ENCODE data around the gene MYL7. TPM values are rescaled to one million over a fixed set of nuclear protein-coding genes. Genes with fewer than 3 reads are reported as not detected.

MYL7 gene
- total RNA-seq, 2 experiments from 2014 or later = not detected

DNA sequence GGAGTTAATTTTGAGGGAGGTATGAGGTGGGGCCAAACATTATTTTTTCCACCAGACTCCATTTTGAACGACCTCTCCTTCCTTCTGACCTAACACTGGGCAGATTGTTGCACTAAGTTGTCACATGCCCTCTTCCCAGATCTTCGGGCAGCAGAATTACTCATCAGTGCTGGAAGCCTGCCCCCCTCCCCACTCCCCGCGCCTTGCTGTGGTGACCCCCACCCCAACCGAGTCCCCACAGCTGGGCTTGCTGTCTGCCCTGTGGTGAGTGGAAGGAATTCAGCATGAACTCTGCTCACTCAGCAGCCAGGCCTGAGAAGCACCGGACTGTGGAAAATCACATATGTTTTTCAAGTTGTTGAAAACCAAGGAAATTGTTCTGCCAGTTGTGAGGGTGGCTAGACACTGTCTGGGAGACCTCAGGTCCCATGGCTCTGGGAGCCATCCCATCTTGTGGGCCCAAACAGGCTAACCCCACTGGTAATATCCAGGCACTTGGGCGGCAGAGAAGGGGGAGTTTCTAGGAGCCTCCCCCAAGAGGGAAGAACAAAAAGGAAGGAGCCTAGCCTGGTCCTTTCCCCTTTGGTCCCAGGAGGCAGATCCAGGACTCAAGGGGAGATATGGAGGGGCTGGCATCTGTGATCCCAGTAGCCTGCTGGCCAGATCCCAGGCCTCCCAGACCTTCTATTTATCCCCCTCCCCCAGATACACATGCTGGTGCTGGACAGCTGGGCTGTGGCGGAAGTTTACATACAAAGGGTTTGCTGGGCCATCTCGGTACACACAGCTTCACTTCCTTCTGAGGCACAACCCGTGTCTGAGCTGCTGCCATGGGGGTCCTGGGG is 40.5 kb downstream of the MYL7 start:
- Mint-ChIP-seq H3K4me1 (peaks cover 31% of the 10 kb centered on the region), H3K36me3 (ENCODE audit: low read depth) (no peaks in the 10 kb centered on the region), H3K27me3 (peaks cover 20% of the 10 kb centered on the region), H3K9me3 (no peaks in the 10 kb centered on the region), H3K27ac (no peak overlapping the region), H3K4me3 (no peak overlapping the region)
- ChIA-PET CTCF (interaction anchor here (1.3 to 2.0 kb wide), 2 partner anchors 8 to 11 kb away, joined by 4 to 6 read pairs; no protein-coding TSS in a partner anchor), POLR2A (no interaction called here)
- DNase-seq = no peak

DNA sequence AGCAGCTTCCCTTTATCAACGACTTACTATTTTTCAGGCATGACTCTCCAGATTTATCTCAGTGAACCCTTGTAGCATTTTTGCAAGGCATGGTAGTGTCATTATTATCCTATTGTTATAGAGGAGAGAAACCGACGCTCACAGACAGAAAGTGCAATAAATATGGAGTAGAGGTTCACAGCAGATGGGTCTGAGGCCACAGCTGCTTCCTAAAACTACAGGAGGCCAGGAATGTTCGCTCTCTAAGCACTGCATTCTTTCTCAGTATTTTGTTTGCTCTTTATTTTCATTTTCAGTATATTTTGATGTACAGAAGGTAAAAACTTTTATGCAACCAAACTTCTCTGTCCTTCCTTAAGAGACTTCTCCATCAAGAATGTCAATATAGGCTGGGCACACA is 41.5 kb downstream of the MYL7 start:
- Mint-ChIP-seq H3K4me3 (no peak overlapping the region), H3K27me3 (peaks cover 15% of the 10 kb centered on the region), H3K27ac (no peak overlapping the region), H3K4me1 (peaks cover 23% of the 10 kb centered on the region), H3K9me3 (no peaks in the 10 kb centered on the region), H3K36me3 (ENCODE audit: low read depth) (no peaks in the 10 kb centered on the region)
- no peak for DNase-seq
- ChIA-PET POLR2A (no interaction called here), CTCF (interaction anchor here (3.3 kb wide), 1 partner anchor 12 kb away, joined by 16 read pairs; no protein-coding TSS in a partner anchor)

DNA sequence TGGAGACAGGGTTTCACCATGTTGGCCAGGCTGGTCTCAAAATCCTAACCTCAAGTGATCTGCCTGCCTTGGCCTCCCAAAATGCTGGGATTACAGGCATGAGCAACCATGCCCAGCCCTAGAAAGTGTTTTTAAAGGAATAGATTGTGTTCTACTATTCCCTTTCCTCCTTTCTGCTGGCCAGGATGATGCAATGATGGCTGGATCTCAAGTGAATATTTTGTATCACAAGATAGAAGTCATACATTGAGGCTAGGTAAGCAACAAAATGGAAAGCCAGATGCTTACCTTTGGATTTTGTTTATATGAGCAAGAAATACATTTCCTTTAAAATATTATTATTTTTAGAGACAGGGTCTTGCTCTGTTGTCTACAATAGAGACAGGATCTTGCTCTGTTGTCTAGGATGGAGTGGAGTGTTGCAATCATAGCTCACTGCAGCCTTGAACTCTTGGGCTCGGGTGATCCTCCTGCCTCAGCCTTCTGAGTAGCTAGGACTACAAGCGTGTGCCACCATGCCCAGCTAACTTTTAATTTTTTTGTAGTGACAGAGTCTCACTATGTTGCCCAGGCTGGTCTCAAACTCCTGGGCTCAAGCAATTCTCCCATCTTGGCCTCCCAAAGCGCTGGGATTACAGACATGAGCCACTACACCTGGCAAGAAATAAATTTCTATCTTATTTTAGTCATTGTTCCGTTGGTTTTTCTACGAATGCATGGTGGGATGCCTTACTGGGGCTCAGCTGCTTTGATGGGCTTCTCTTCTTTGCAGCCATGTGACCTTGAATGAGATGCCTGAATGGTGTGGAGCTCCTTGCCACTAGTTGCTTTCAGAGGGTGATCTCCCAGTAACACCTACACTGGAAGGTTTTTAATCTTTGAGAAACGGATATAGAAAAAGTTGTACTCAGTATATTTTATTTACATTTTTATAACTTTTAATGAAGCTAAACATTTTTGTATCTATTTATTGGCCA is 42.8 kb downstream of the MYL7 start:
- Mint-ChIP-seq H3K9me3 (no peaks in the 10 kb centered on the region), H3K27me3 (peaks cover 12% of the 10 kb centered on the region), H3K36me3 (ENCODE audit: low read depth) (no peaks in the 10 kb centered on the region), H3K4me1 (peaks cover 23% of the 10 kb centered on the region), H3K27ac (no peak overlapping the region), H3K4me3 (no peak overlapping the region)
- CTCF ChIA-PET = interaction anchor here (0.7 to 3.3 kb wide), 7 partner anchors 11 to 875 kb away, joined by 3 to 16 read pairs (median 3); partner anchors contain the start of gene POLD2
- no peak for DNase-seq
- POLR2A ChIA-PET = interaction anchor here (0.7 kb wide), 1 partner anchor 102 kb away, joined by 3 read pairs; no protein-coding TSS in a partner anchor

DNA sequence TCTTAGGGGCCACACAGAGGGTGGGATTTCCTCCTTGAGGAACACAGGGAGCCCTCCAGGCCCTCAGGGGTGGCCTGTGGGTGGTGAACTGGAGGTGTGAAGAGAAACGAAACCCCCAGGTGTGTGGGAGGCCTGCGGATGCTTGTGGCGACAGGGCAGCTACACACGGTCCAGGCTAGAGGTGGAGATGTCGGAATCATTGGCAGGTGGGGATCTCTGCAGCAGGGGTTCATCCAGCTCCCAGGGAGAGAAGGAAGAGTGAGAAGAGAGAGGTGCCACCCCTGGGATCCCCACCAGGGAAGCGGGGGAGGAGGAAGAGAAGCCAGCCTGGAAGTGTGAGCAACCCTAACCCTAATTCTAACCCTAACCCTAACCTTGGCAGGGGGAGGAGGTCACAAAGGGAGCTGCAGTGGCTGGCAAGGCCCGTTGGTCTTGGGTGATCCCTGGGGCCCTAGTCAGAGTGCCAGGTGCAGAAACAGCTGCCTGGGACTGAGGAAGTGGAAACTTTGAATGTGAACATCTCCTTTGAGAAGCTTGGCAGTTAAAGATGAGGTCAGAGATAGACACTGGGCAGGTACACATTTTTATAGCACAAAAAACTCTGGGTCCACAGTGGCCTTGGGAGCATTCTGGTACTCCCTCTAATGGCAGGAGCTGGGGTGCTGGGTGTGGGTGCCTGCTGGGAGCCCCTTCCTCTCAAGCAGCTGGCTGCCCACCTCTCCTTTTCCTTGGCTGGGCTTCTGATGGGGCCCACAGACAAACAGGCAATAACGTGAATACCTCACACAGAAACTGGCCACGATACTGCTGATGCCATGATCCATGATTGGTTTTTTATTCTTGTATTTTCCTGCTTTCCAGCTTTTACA is 43.8 kb downstream of the MYL7 start:
- H3K36me3 Mint-ChIP-seq (ENCODE audit: low read depth) = no peaks in the 10 kb centered on the region
- peaks cover 23% of the 10 kb centered on the region for H3K4me1 Mint-ChIP-seq
- no peak overlapping the region for H3K4me3 Mint-ChIP-seq
- H3K27me3 Mint-ChIP-seq = peaks cover 5% of the 10 kb centered on the region
- H3K27ac Mint-ChIP-seq = peak overlapping the region; percentile 63
- no peaks in the 10 kb centered on the region for H3K9me3 Mint-ChIP-seq
- ChIA-PET POLR2A (interaction anchor here (0.7 kb wide), 1 partner anchor 103 kb away, joined by 3 read pairs; no protein-coding TSS in a partner anchor), CTCF (interaction anchor here (1.3 to 3.3 kb wide), 5 partner anchors 9 to 26 kb away, joined by 3 to 16 read pairs (median 10); partner anchors contain the start of gene POLD2)
- DNase-seq = no peak

DNA sequence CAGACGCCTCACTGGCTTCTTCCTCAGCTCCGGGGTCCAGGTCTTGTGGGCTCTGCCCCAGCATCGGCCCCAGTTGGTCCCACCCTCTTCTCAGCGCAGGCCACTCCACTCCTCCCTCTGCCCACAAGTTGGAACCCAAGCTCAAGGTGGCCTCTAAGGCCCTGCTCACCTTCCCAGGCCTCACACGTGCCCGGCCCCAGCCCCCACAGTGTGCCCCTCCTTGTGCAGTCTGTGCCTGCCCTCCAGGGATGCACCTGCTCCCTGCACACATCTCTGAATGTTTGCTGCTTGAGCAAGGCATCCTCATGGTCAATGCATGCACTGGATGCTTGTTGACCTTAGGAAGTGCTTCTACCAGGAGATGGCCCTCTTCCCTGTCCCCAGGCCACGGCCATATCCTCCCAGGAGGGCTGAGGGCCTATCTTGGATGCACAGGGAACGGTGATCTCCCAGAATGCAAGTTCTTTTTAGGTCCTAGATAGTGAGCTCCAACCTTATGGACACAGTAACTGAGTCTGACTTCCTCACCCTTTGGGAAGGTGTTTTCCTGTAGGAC is 44.7 kb downstream of the MYL7 start:
- CTCF ChIA-PET = interaction anchor here (0.7 to 3.3 kb wide), 5 partner anchors 9 to 27 kb away, joined by 4 to 16 read pairs (median 10); partner anchors contain the start of gene POLD2
- Mint-ChIP-seq H3K4me1 (peaks cover 23% of the 10 kb centered on the region), H3K27me3 (peaks cover 2% of the 10 kb centered on the region), H3K27ac (peak overlapping the region; percentile 37), H3K36me3 (ENCODE audit: low read depth) (no peaks in the 10 kb centered on the region), H3K9me3 (no peaks in the 10 kb centered on the region), H3K4me3 (no peak overlapping the region)
- POLR2A ChIA-PET = no interaction called here
- DNase-seq = no peak

DNA sequence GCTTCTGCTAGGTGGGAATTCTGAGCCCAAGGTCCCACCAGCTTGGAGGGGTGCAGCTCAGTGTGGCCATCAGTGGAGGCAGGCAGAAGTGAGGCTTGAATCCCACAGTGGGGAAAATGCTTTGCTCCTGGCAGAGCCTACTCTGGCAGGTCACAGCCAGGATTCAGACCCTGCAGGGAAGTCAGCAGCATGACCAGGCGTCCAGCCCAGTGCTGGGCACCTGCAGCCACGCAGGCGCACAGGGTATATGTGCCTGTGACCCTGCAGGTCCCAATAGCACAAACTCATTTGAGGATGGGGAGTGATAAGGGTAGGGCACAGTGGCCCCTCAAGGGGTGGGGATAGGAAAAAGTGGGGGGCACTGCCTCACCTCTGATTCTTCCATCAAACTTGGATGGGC is 45.4 kb downstream of the MYL7 start:
- H3K9me3 Mint-ChIP-seq = no peaks in the 10 kb centered on the region
- peaks cover 23% of the 10 kb centered on the region for H3K4me1 Mint-ChIP-seq
- H3K27me3 Mint-ChIP-seq = peaks cover 2% of the 10 kb centered on the region
- ChIA-PET POLR2A (no interaction called here), CTCF (no interaction called here)
- no peak overlapping the region for H3K27ac Mint-ChIP-seq
- no peak overlapping the region for H3K4me3 Mint-ChIP-seq
- no peak for DNase-seq
- no peaks in the 10 kb centered on the region for H3K36me3 Mint-ChIP-seq (ENCODE audit: low read depth)

DNA sequence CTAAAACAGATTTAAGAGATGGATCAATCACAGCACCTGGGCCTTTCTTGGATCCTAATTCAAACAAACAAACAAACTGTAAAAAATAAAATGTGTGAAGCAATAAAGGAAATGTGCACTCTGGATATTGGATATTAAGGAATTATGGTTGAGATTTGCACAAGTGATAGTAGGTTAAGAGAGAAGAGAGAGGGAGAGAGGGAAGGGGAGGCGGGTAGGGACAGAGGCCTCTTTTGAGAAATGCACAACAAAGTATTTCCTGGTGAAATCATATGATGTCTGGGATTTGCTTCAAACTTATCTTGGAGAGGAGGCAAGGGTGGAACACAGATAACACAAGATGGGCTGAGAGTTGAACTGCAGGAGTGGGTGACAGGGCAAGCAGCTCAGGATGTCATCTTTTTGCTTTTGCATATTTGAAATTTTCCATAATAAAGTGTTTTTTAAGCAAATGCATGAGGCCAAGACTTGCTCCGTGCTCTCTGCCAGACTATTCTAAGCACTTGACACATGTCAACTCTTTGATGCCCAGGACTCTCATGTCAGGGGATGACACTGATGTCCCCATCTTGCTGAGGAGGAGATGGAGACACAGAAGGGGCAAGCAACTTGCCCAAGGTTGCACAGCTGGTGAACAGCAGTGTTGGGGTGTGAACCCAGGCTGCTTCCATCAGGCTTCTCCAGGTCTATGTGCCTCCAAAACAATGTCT is 46.1 kb downstream of the MYL7 start:
- peaks cover 23% of the 10 kb centered on the region for H3K4me1 Mint-ChIP-seq
- H3K27ac Mint-ChIP-seq = no peak overlapping the region
- H3K4me3 Mint-ChIP-seq = no peak overlapping the region
- no peaks in the 10 kb centered on the region for H3K36me3 Mint-ChIP-seq (ENCODE audit: low read depth)
- CTCF ChIA-PET = no interaction called here
- peaks cover 2% of the 10 kb centered on the region for H3K27me3 Mint-ChIP-seq
- POLR2A ChIA-PET = no interaction called here
- DNase-seq = no peak
- H3K9me3 Mint-ChIP-seq = no peaks in the 10 kb centered on the region

DNA sequence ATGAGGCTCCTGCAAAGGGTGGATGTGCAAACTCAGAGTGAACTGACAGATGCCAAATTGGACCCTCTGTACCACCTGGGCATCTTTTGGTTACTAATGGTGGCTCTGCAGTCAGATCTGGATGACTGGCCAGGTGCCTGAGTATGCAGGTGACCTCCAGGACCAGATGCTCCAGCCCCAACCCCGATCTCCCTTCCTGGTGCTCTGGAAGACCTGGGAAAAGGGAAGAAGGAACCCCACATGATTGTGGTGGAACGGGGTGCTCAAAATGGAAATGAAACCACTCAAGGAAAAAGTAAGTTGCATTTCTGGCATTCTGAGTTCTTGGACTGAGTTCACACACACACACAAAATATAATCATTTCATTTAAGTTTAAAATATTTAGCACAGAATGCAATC is 46.8 kb downstream of the MYL7 start:
- H3K4me1 Mint-ChIP-seq = peaks cover 23% of the 10 kb centered on the region
- H3K4me3 Mint-ChIP-seq = no peak overlapping the region
- H3K27ac Mint-ChIP-seq = no peak overlapping the region
- ChIA-PET POLR2A (no interaction called here), CTCF (interaction anchor here (1.6 kb wide), 1 partner anchor 11 kb away, joined by 5 read pairs; no protein-coding TSS in a partner anchor)
- no peaks in the 10 kb centered on the region for H3K9me3 Mint-ChIP-seq
- H3K27me3 Mint-ChIP-seq = no peaks in the 10 kb centered on the region
- no peak for DNase-seq
- H3K36me3 Mint-ChIP-seq (ENCODE audit: low read depth) = no peaks in the 10 kb centered on the region

DNA sequence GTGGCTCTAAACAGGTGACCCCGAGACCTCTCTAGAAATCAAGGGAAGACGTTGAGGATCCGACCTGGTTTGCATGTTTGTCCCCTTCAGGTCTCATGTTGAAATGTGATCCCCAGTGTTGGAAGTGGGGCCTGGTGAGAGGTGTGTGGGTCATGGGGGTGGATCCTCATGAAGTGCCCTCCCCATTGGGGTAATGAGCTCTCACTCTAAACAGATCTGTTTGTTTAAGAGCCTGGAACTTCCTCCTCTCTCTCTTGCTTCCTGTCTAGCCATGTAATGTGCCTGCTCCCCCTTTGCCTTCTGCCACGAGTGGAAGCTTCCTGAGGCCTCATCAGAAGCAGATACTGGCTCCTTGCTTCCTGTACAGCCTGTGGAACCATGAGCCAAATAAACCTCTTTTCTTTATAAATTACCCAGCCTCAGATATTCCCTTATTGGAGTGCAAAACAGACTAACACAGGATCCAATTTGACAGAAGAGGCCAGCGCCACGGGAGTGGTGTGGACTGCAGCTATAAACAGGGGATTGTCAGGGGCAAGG is 48.0 kb downstream of the MYL7 start:
- Mint-ChIP-seq H3K36me3 (ENCODE audit: low read depth) (no peaks in the 10 kb centered on the region), H3K27ac (no peak overlapping the region), H3K4me1 (peaks cover 18% of the 10 kb centered on the region), H3K4me3 (no peak overlapping the region), H3K9me3 (no peaks in the 10 kb centered on the region), H3K27me3 (no peaks in the 10 kb centered on the region)
- POLR2A ChIA-PET = no interaction called here
- DNase-seq = no peak
- CTCF ChIA-PET = interaction anchor here (1.1 to 1.6 kb wide), 2 partner anchors 8 to 9 kb away, joined by 4 to 5 read pairs; no protein-coding TSS in a partner anchor

All from activated CD4-positive, alpha-beta T cell treated with anti-CD3 and anti-CD28 coated beads, Interleukin-2, amount 10 ng/mL, durations not matched to agents 7 days and 5 days (primary cell).